Small intestine (tissue), 7 donors: Measurements from ENCODE around the gene UPB1. TPM values are rescaled to one million over a fixed set of nuclear protein-coding genes. Genes with fewer than 3 reads are reported as not detected.

Source experiments
- DNase-seq, 2 donors: peaks; one replicate each; pipeline versions ENCODE4 v3.0.0 to v3.0.0-alpha.2; 2013
- FAIRE-seq: peaks from 2 replicates; lab custom pipeline; 2012; peaks lifted over from hg19 to GRCh38; lab: Jason Lieb, UNC
- H3K27ac ChIP-seq, 3 donors: one replicate each; pipeline ENCODE4 v1.5.1; 2013; ENCODE audit warnings: low read length in 2 of 3, mild to moderate bottlenecking in 2 of 3, control low read depth in 1 of 3, inconsistent platforms in 1 of 3, low read depth in 1 of 3, moderate library complexity in 1 of 3
- H3K27me3 ChIP-seq, 3 donors: one replicate each; pipeline ENCODE4 v1.6.1; 2013; ENCODE audit warnings: low read length in 3 of 3, inconsistent platforms in 1 of 3; ENCODE audit not compliant: control insufficient read depth in 3 of 3, insufficient read depth in 3 of 3
- H3K36me3 ChIP-seq, 3 donors: one replicate each; pipeline ENCODE4 v1.6.1; 2013; ENCODE audit warnings: low read length in 3 of 3, inconsistent platforms in 1 of 3, low read depth in 1 of 3, mild to moderate bottlenecking in 1 of 3, moderate library complexity in 1 of 3; ENCODE audit not compliant: control insufficient read depth in 3 of 3, insufficient read depth in 2 of 3
- H3K4me1 ChIP-seq, 3 donors: one replicate each; pipeline ENCODE4 v1.6.1; 2013; ENCODE audit warnings: low read length in 2 of 3, inconsistent platforms in 1 of 3, low read depth in 1 of 3, mild to moderate bottlenecking in 1 of 3, moderate library complexity in 1 of 3; ENCODE audit not compliant: control insufficient read depth in 3 of 3, insufficient read depth in 2 of 3
- H3K4me3 ChIP-seq, 3 donors: one replicate each; pipeline ENCODE4 v1.5.1; 2013; ENCODE audit warnings: low read length in 3 of 3, control low read depth in 1 of 3, inconsistent platforms in 1 of 3, low read depth in 1 of 3, mild to moderate bottlenecking in 1 of 3, moderate library complexity in 1 of 3
- H3K9me3 ChIP-seq, 2 donors: one replicate each; pipeline ENCODE4 v1.6.1; 2013; ENCODE audit warnings: low read depth in 1 of 2, low read length in 1 of 2; ENCODE audit not compliant: control insufficient read depth in 2 of 2, insufficient read depth in 1 of 2
- WGBS, 3 donors: extraction: QIAGEN DNeasy Blood & Tissue Kit; methylation state at CpG; one replicate each; pipeline ENCODE4 v1.1.7; 2013; 5-methylcytosine and 5-hydroxymethylcytosine counted together
- polyA plus RNA-seq, 4 donors: library from polyadenylated mRNA; stranded (reverse) in 3 of 4; unstranded in 1 of 4; fragments of 200-250 nt in 3 of 4; fragments of 120-200 nt in 1 of 4; gene quantifications; one replicate each; pipeline versions ENCODE4 v1.2.1 to v1.2.3, GENCODE V29; 2013
- donor health status: healthy with polysubstance abuse.
- donor health status: control.
- donor health status: control.
- donor health status: Bipolar disorder and iron deficiency.
- donor health status: healthy.

Gene UPB1
- polyA plus RNA-seq, 4 donors, result 0.12 to 11.2 (median 3.1) TPM

GRCh38 chr22:24566899-24567511 lies 71.9 kb downstream of the UPB1 start:
- no peak for FAIRE-seq
- Histone ChIP-seq H3K4me3 (no peak overlapping the region), H3K36me3 (peaks cover 10 to 68% (median 15%) of the 10 kb centered on the region in 3 donors), H3K4me1 (peaks cover 0 to 19% (median 4%) of the 10 kb centered on the region in 3 donors), H3K27me3 (no peaks in the 10 kb centered on the region), H3K9me3 (no peaks in the 10 kb centered on the region), H3K27ac (no peak overlapping the region)
- no peak for DNase-seq
- 58 to 71% (median 59%) methylated on average over 8 of the region's 8 CpGs for WGBS, 3 donors

- peaks cover 11 to 71% (median 18%) of the 10 kb centered on the region in 3 donors for H3K36me3 ChIP-seq
- H3K27me3 ChIP-seq, result no peaks in the 10 kb centered on the region
- WGBS, 3 donors, result 73 to 80% (median 75%) methylated on average over 10 of the region's 10 CpGs
- H3K27ac ChIP-seq, result no peak overlapping the region
- H3K4me3 ChIP-seq, result no peak overlapping the region
- no peak for DNase-seq
- H3K4me1 ChIP-seq, result peaks cover 0 to 19% (median 4%) of the 10 kb centered on the region in 3 donors
- H3K9me3 ChIP-seq, result no peaks in the 10 kb centered on the region
- no peak for FAIRE-seq
Measured at GRCh38 chr22:24567668-24568067, 72.5 kb downstream of the UPB1 start.

DNA sequence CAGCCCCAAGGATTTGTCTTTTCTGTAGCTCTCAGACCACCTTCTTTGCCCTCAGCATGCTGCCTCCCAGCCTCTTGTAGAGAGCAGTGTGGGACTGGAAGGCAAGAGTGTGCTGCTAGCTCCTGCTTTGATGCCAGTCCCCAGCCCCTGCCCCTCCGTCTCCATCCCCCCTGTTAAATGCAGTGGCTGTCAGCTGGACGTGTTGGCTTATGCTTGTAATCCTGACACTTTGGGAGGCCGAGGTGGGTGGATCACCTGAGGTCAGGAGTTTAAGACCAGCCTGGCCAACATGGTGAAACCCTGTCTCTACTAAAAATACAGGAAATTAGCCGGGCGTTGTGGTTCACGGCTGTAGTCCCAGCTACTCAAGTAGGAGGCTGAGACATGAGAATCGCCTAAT lies 76.1 kb downstream of the UPB1 start:
- Histone ChIP-seq H3K4me1 (peaks cover 0 to 5% (median 0%) of the 10 kb centered on the region in 3 donors), H3K27ac (no peak overlapping the region), H3K36me3 (peaks cover 15 to 77% (median 20%) of the 10 kb centered on the region in 3 donors), H3K4me3 (no peak overlapping the region), H3K9me3 (no peaks in the 10 kb centered on the region), H3K27me3 (no peaks in the 10 kb centered on the region)
- WGBS, 3 donors, result 91 to 97% (median 96%) methylated on average over 7 of the region's 7 CpGs
- FAIRE-seq, result no peak
- no peak for DNase-seq

GRCh38 chr22:24576778-24577177 lies 81.6 kb downstream of the UPB1 start:
- FAIRE-seq (no peak), DNase-seq (peak; percentile 60 to 82)
- Histone ChIP-seq H3K4me1 (peaks cover 0 to 24% (median 4%) of the 10 kb centered on the region in 3 donors), H3K9me3 (no peaks in the 10 kb centered on the region), H3K4me3 (no peak overlapping the region), H3K27me3 (no peaks in the 10 kb centered on the region), H3K27ac (peak overlapping the region; percentile 27 to 63 (median 54)), H3K36me3 (peaks cover 6 to 28% (median 9%) of the 10 kb centered on the region in 3 donors)
- 19 to 58% (median 32%) methylated on average over 1 of the region's 1 CpG for WGBS, 3 donors

Other genes starting within 250 kb of the UPB1 start
- 10 to 100 TPM in 2 of 4 donors, 1 to 10 TPM in 2; 6.0 to 29.9 (median 9.9) TPM for gene SPECC1L, start 224.5 kb upstream of the UPB1 start, polyA plus RNA-seq
- gene ADORA2A, start 67.7 kb upstream of the UPB1 start, polyA plus RNA-seq, result 1 to 10 TPM in 3 of 4 donors, under 1 TPM in 1; 0.67 to 9.0 (median 2.5) TPM
- 100 to 1,000 TPM; 147 to 494 (median 314) TPM for gene GUCD1, start 59.8 kb downstream of the UPB1 start, polyA plus RNA-seq
- 100 to 1,000 TPM; 150 to 162 (median 154) TPM for gene SNRPD3, start 60.7 kb downstream of the UPB1 start, polyA plus RNA-seq
- gene LRRC75B, start 97.7 kb downstream of the UPB1 start, polyA plus RNA-seq, result 100 to 1,000 TPM in 2 of 4 donors, 10 to 100 TPM in 2; 15.5 to 123 (median 76.5) TPM
- 100 to 1,000 TPM in 3 of 4 donors, 10 to 100 TPM in 1; 44.2 to 581 (median 265) TPM for gene GGT1, start 107.9 kb downstream of the UPB1 start, polyA plus RNA-seq